ENCODE measurements around the gene FAM219B.
"Not testable (repeated sequence)": the region's sequence is repeated elsewhere in the genome, so short reads cannot be mapped to it uniquely, and the experiment has no call there.

FAM219B gene

DNA sequence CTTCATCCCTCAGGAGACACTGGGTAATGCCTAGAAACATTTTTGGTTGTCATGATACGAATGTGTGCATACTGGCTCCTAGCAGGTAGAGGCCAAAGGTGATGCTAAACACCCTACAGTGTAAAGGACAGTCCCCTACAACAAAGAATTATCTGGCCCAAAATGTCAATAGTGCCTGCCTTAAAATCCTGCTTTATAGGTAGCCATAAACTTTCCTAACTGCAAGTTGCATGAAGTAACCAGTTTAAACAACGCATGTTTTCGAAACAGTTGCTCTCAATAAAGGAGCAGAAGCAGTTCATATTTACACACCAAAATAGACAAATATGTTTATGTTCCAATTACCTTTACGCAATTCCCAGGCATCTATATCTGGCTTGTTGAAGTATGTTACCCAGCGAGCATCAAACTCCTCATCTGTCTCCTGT lies 22.1 kb upstream of the FAM219B start:
- TF ChIP-seq MYC (IDR thresholded peaks at IDR 0.05; ENCODE audit: low read depth, low read length): no peak
- TF ChIP-seq POLR2A (IDR thresholded peaks at IDR 0.05; ENCODE audit: extremely low read depth, insufficient read length): no peak
- TF ChIP-seq, protein P1, sequence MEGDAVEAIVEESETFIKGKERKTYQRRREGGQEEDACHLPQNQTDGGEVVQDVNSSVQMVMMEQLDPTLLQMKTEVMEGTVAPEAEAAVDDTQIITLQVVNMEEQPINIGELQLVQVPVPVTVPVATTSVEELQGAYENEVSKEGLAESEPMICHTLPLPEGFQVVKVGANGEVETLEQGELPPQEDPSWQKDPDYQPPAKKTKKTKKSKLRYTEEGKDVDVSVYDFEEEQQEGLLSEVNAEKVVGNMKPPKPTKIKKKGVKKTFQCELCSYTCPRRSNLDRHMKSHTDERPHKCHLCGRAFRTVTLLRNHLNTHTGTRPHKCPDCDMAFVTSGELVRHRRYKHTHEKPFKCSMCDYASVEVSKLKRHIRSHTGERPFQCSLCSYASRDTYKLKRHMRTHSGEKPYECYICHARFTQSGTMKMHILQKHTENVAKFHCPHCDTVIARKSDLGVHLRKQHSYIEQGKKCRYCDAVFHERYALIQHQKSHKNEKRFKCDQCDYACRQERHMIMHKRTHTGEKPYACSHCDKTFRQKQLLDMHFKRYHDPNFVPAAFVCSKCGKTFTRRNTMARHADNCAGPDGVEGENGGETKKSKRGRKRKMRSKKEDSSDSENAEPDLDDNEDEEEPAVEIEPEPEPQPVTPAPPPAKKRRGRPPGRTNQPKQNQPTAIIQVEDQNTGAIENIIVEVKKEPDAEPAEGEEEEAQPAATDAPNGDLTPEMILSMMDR (IDR thresholded peaks at IDR 0.05; ENCODE audit: low read depth, low read length): no peak
- TF ChIP-seq, protein P2, sequence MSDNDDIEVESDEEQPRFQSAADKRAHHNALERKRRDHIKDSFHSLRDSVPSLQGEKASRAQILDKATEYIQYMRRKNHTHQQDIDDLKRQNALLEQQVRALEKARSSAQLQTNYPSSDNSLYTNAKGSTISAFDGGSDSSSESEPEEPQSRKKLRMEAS (IDR thresholded peaks at IDR 0.05; ENCODE audit: low read depth, low read length): no peak
- no peak overlapping the region for H3K4me3 ChIP-seq (ENCODE audit: low read depth, low read length)
- DNase-seq (ENCODE audit: low read depth): no peak

DNA sequence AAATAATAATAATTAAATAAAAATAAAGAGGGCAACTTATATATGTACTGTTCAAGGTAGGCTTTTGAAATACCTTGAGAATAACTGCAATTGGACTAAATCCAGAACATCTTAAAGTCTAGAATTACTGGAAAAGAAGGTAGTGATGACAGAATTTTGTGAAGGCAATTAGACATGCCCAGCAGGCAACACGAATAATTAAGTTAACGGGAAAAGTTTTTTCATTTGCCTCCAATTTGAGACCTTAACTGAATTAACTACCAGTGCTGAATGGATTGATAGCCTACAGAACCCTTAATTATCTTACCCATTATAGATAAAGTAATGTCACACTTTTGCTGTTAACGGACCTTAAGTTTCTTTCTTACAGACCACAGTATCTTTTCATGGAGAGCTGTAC lies 17.9 kb upstream of the FAM219B start:
- H3K4me3 ChIP-seq (ENCODE audit: low read depth, low read length): no peak overlapping the region
- DNase-seq (ENCODE audit: low read depth): no peak
- TF ChIP-seq MYC (IDR thresholded peaks at IDR 0.05; ENCODE audit: low read depth, low read length) (no peak), POLR2A (IDR thresholded peaks at IDR 0.05; ENCODE audit: extremely low read depth, insufficient read length) (no peak)
- TF ChIP-seq, protein P2 (IDR thresholded peaks at IDR 0.05; ENCODE audit: low read depth, low read length): no peak
- TF ChIP-seq, protein P1 (IDR thresholded peaks at IDR 0.05; ENCODE audit: low read depth, low read length): no peak

DNA sequence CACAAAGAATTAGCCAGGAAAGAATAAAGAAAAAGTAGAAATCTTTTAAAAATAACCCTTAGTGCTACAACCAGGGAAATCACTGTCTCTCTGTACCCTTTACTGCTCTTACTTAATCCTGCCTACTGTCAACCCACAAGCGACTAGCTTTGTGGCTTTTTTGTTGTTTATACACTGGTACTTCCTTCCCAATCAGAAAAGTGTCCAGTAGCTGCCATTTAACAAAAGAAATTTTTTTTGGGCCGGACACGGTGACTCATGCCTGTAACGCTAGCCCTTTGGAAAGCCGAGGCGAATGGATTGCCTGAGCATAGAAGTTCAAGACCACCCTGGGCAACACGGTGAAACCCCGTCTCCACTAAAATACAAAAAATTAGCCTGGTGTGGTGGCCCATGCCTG lies 13.8 kb upstream of the FAM219B start:
- H3K4me3 ChIP-seq (ENCODE audit: low read depth, low read length): no peak overlapping the region
- TF ChIP-seq, protein P2 (IDR thresholded peaks at IDR 0.05; ENCODE audit: low read depth, low read length): no peak
- TF ChIP-seq, protein P1 (IDR thresholded peaks at IDR 0.05; ENCODE audit: low read depth, low read length): no peak
- TF ChIP-seq MYC (IDR thresholded peaks at IDR 0.05; ENCODE audit: low read depth, low read length): no peak
- no peak for TF ChIP-seq POLR2A (IDR thresholded peaks at IDR 0.05; ENCODE audit: extremely low read depth, insufficient read length)
- DNase-seq (ENCODE audit: low read depth): no peak

DNA sequence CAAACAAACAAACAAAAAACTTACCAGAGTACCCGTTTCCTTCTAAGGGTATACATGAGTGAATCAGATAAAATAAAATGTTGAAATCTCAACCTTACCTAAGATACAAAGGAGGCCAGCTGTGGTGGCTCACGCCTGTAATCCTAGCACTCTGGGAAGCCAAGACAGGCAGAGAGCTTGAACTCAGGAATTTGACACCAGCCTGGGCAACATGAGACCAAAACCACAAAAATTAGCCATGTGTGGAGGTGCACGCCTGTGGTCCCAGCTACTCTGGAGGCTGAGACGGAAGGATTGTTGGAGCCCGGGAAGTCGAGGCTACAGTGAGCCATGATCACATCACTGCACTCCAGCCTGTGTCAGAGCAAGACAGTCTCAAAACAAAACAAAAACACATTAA lies 11.0 kb upstream of the FAM219B start:
- DNase-seq (ENCODE audit: low read depth): no peak

DNA sequence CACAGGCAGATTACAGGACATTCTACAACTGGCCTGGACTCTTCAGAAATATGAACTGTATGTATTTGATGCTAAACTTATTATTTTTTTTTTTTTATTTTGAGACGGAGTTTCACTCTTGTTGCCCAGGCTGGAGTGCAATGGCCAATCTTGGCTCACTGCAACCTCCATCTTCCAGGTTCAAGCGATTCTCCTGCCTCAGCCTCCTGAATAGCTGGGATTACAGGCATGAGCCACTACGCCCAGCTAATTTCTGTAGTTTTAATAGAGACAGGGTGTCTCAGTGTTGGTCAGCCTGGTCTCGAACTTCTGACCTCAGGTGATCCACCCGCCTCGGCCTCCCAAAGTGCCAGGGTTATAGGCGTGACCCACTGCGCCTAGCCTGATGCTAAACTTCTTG lies 7.1 kb upstream of the FAM219B start:
- H3K4me3 ChIP-seq (ENCODE audit: low read depth, low read length); DNase-seq (ENCODE audit: low read depth): not testable (repeated sequence)

More for the DNA sequence above, 11.0 kb upstream of the FAM219B start:
- no peak overlapping the region for H3K4me3 ChIP-seq (ENCODE audit: low read depth, low read length)
- TF ChIP-seq, protein P1 (IDR thresholded peaks at IDR 0.05; ENCODE audit: low read depth, low read length): no peak
- TF ChIP-seq, protein P2 (IDR thresholded peaks at IDR 0.05; ENCODE audit: low read depth, low read length): no peak
- no peak for TF ChIP-seq MYC (IDR thresholded peaks at IDR 0.05; ENCODE audit: low read depth, low read length)
- TF ChIP-seq POLR2A (IDR thresholded peaks at IDR 0.05; ENCODE audit: extremely low read depth, insufficient read length): no peak

DNA sequence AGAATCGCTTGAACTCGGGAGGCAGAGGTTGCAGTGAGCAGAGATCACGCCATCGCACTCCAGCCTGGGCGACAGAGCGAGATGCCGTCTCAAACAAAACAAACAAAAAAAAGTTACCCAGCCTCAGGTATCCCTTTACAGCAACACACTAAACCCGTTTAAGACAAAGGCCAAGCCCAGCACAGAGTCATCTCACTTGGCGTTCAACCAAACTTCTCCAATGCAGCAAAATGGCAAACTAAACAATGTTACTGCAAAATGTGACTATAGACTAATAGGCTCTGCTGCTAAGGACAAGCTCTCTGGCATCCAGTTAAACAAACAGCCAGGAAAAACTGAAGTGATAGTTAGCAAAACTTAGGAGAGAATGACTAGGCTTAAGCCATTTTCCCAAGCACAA lies 6.4 kb upstream of the FAM219B start:
- H3K4me3 ChIP-seq (ENCODE audit: low read depth, low read length): no peak overlapping the region
- TF ChIP-seq POLR2A (IDR thresholded peaks at IDR 0.05; ENCODE audit: extremely low read depth, insufficient read length): no peak
- TF ChIP-seq MYC (IDR thresholded peaks at IDR 0.05; ENCODE audit: low read depth, low read length): no peak
- TF ChIP-seq, protein P1 (IDR thresholded peaks at IDR 0.05; ENCODE audit: low read depth, low read length): no peak
- TF ChIP-seq, protein P2 (IDR thresholded peaks at IDR 0.05; ENCODE audit: low read depth, low read length): no peak
- DNase-seq (ENCODE audit: low read depth): no peak
